Ramos (cell line): ENCODE results near the gene FEV.

Experiments used
- in situ Hi-C: fragments of 300-500 bp; cut with MboI; formaldehyde crosslinking; loops from one replicate; pipeline ENCODE4 v1.14.3; 2022; ENCODE audit warnings: low sequenced_read_pairs; ENCODE audit not compliant: unreplicated experiment

Gene FEV

GRCh38 chr2:218985021-218985324 is at the start of gene FEV:
Gene FEV (minus strand): TSS chr2:218985184. CDS start chr2:218985075, 109 bp downstream.
- in situ Hi-C loops, result no loop called here

- in situ Hi-C loops, result no loop called here
Measured at GRCh38 chr2:219032051-219032745, 47.2 kb upstream of the FEV start.

DNA sequence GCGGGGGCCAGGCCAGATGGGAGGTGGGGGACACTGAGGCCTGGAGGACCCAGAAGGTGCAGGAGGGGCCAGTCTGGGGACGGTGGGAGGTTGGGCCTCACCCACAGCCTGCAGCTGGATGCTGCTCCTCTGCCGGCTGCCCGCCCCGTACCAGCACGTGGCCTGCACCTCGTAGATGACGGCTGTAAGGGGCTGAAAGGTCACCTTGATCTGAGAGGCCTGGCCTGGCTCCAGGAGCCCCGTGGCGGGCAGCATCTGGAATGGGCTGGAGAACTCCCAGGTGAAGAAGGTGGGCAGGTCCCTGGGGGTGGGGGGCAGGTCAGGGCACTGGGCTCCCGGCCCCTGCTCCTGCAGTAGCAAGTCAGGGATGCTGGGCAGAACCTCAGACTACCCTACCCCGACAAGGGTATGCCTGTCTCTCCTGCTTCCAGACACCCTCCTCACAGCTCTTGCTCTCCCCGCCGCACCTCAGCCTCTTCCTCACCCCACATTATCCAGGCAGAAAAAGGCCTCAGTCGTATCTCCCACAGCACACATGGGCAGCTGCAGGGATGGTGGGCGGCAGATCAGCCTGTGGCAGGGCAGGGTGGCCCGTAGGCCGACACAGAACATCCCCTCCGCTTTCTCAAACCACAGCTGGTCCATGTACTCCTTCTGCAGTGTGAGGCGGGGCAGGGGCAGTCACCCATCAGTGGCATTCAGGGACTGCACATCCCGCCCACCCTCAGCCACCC is 46.2 kb upstream of the FEV start:
- in situ Hi-C loops, result no loop called here

DNA sequence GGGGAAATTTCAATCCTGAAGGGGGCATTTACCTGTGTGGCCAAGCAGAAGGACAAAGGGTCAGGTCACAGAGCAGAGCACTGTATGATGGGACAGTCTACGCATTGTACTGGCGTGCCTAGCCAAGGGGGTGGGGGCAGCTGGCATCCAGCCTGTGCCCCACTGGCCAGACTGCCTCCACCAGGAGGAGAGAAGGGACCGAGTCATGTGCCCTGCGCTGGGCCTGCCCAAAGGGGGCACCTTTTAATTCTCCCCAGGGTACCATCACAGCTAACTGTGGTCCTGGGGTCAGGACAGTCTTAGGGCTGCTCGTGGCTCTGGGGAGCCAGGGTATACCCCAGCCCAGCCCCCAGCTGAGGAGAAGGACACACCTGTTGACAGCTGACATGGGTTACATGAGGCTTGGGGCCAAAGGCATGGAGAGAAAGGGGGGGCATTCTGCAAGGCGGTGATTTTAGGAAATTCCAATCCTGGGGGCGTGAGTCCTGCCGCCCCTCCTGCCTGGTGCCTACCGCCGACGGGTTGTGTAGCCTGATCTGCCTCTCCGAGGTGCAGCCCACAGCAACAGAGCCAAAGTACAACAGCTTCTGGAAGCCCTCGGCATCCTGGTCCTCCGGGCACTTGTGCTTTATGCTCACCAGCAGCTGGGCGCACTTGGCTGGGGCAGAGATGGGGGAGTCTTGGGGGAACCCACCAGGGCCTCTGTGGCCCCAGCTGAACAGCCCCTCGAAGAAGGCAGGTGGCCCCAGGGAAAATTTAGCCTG is 45.4 kb upstream of the FEV start:
- in situ Hi-C loops, result no loop called here

DNA sequence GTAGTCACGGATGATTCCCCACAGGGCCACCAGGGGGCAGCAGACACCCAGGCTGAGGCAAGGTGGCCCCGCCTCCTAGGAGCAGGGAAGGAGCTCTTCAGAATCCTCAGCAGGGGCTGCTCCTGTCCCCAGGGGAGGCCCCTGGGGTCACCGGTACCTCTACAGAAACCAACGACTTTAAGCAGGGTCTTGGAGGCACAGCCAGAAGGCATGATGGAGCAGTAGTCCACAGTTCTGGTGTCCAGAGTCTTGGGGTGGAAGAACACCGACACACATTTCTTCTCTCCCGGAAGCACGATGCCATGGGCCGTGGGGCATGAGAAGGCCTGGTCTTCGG is 44.8 kb upstream of the FEV start:
- in situ Hi-C loops, result loop anchor here (10.0 kb wide), 1 partner anchor 125 kb away; no protein-coding TSS in a partner anchor

DNA sequence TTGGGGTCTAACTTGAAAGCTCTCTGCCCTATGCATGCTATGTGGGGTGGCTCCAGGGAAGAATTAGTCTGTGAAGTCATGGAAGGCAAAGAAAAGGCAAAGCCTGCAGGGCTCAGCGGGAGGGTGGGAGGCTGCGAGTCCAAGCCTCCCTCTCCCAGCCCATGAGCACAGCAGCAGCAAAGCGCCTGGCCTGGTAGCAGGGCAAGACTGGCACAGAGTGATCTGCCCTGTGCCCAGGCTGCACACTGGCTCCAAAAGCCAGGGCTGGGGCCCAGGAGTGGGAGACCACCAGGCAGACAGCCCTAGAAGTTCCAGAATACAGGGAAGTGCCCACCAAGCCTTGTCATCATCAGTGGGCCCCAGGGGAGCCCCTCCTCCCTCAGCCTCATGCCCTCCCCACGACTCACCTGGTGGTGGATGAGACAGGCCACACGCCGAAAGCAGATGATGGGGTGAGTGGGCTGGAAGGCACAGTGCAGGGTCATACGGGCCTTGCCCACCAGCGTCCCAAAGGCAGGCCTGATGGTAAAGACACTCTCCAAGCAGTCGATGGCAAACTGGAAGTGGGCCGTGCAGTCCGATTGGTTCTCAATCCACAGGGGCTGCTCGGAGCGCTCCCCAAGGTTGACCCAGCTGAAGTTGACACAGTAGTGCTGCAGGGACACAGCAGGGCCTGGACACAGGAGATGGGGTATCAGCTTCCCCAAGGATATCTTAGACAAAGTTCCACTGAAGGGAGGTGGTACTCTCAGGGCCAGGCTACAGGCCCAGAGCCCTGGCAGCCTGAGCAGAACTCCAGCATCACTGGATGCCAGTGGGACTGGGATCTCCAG is 44.2 kb upstream of the FEV start:
- in situ Hi-C loops, result loop anchor here (10.0 kb wide), 1 partner anchor 126 kb away; no protein-coding TSS in a partner anchor

- in situ Hi-C loops, result loop anchor here (10.0 kb wide), 1 partner anchor 127 kb away; no protein-coding TSS in a partner anchor
Measured at GRCh38 chr2:219028141-219028540, 43.2 kb upstream of the FEV start.

- in situ Hi-C loops, result loop anchor here (10.0 kb wide), 1 partner anchor 127 kb away; no protein-coding TSS in a partner anchor
Measured at GRCh38 chr2:219027511-219028055, 42.6 kb upstream of the FEV start.

- in situ Hi-C loops, result loop anchor here (10.0 kb wide), 1 partner anchor 128 kb away; no protein-coding TSS in a partner anchor
Measured at GRCh38 chr2:219026946-219027345, 42.0 kb upstream of the FEV start.

- in situ Hi-C loops, result loop anchor here (10.0 kb wide), 1 partner anchor 129 kb away; no protein-coding TSS in a partner anchor
Measured at GRCh38 chr2:219025637-219026585, 40.9 kb upstream of the FEV start.

DNA sequence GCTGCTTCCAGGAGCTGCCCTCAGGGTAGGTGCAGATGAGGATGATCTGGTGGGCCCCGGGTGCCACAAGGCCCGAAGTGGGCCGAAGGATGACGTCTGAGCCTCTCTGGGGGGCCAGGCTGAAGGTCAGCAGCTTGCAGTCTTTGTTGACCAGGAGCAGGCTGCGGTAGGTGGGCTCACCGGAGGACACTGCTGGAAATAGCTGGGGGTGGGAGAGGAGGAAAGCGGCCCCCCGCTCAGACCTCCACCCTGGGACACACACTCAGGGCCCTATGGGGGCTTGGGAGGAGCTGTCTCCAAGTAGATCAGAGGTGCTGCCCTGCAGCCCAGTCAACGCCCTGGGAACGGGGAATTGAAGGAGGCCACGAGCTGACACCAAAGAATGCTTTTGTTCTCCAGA is 39.1 kb upstream of the FEV start:
- in situ Hi-C loops, result loop anchor here (10.0 kb wide), 1 partner anchor 131 kb away; no protein-coding TSS in a partner anchor

DNA sequence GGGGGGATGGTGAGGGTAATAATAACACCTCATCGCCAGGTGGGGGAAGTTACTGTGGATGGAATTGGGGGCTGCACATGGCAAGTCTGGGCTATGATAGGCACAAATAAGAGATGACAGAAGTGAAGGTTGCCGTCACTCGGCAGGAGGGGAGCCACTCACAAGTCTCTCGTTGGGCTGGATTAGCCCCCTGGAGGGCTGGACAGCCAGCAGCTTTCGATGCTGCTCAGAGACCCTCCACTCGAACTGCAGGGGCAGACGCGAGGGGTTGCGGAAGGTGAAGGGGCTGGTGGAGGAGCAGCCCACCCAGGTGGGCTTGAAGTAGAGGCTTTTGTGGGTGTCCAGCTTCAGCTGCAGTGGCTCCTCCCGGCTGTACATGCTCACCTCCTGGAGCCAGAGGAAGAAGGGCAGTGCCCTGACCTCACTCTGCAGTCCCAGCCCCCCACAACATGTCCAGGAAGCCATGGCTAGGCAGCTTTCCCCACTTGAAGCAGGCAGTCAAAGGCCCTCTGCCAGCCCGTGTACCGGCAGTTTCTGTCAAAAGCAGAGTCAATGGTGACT is 38.1 kb upstream of the FEV start:
- in situ Hi-C loops, result loop anchor here (10.0 kb wide), 1 partner anchor 132 kb away; no protein-coding TSS in a partner anchor

GRCh38 chr2:219022616-219023015 is 37.6 kb upstream of the FEV start:
- in situ Hi-C loops, result loop anchor here (10.0 kb wide), 1 partner anchor 132 kb away; no protein-coding TSS in a partner anchor

- in situ Hi-C loops, result loop anchor here (10.0 kb wide), 1 partner anchor 133 kb away; no protein-coding TSS in a partner anchor
Measured at GRCh38 chr2:219022041-219022440, 37.1 kb upstream of the FEV start.

DNA sequence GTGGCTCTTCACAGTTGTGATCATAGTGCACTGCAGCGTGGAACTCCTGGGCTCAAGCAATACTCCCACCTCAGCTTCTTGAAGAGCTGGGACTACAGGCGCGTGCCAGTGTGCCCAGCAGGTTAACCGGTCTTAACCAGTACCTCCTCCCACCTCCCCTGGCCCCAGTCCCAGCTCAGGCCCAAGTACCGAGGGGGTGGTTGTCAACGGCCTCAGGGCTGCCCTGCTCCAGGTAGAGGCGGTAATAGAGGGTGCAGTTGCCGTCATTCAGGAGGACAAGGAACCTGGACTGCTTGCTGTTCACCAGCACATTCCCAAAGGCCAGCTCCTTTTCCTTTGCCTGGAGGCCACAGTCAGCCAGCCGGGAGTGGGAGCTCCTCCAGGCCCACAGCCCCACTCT is 36.6 kb upstream of the FEV start:
- in situ Hi-C loops, result loop anchor here (10.0 kb wide), 1 partner anchor 133 kb away; no protein-coding TSS in a partner anchor

DNA sequence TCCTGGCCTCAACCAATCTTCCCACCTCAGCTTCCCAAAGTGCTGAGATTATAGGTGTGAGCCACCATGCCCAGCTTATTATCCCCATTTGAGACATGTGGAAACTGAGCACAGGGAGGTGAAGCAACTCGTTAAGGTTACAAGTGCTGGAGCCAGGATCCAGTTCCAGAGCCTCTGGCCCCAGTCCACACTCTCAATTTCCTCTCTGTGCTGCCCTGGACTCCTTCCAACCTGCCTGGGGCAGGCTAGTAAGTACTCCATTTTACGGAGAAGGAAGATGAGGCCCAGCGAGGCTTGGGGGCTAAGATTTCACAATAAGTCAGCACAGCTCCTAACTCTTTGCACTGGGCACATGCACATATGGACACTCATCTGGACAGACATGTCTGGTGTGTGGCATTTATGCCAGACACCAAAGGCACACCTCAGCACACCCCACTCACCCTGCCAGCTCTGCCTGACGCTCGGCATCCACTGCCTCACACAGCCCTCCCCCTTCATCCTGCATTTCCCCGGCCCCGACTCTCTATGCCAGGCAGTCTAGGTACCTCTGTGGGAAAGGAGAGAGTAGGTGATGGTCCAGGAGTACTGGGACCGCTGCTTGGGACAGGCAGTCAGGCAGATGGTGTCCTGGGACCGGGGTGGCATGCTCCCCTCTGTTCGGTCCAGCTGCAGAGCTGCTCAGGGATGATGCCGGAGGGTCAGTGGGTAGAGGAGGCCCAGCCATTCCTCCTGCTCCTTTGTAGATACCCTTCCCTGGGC is 35.8 kb upstream of the FEV start:
- in situ Hi-C loops, result loop anchor here (10.0 kb wide), 1 partner anchor 134 kb away; no protein-coding TSS in a partner anchor

DNA sequence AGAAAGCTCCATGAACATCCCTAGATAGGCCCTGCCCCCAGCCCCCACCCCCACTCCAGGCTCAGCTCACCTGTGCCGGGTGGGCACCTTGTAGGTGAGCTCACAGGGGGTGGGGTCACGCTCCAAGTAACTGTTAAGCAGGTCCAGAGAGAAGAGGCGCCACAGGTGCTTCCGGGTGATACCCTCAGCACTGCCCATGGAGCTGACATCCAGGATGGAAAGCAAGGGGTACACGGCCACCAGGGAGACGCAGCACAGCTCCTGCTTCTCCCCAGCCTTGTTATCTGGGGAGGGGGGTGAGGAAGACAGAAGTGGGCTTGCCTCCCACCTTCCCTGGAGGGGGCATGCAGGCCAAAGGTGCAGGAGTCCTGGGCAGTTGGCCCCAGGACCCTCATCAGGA is 34.5 kb upstream of the FEV start:
- in situ Hi-C loops, result no loop called here
